OCI-LY1 (cell line): ENCODE measurements around the gene RAB36.
A peak's percentile ranks its signal among the peaks of the same experiment; 100 is the strongest.

Source experiments
- CTCF ChIP-seq: fragments of 200-600 bp; sonication (generic), shearing (Covaris generic); IDR thresholded peaks from 2 replicates; pipeline ENCODE4 v1.5.1; 2017; ENCODE audit warnings: mild to moderate bottlenecking, antibody characterized with exemption, low read length, moderate library complexity, mixed read lengths
- EZH2 ChIP-seq: fragments of 200-600 bp; sonication (generic), shearing (Covaris generic); IDR thresholded peaks from 2 replicates; pipeline ENCODE4 v1.8.0; 2017; ENCODE audit warnings: borderline replicate concordance, mixed run types, mild to moderate bottlenecking, antibody characterized with exemption, low read length, moderate library complexity, mixed read lengths

- TF ChIP-seq EZH2 = no peak
- peak; percentile 21; the same call in 1 of the 2 replicates for TF ChIP-seq CTCF
Observed at GRCh38 chr22:23180301-23180892, 35.1 kb downstream of the RAB36 start, which contains the start of gene BCR.
